ENCODE measurements around the gene ZBTB8OS.
"Not testable (repeated sequence)": the region's sequence is repeated elsewhere in the genome, so short reads cannot be mapped to it uniquely, and the experiment has no call there.

The ZBTB8OS gene

GRCh38 chr1:32650248-32650751 is at the start of gene ZBTB8OS:
ZBTB8OS (minus strand) TSS chr1:32650550; CDS start chr1:32650529, 21 bp downstream.
- peak; percentile 98 for DNase-seq (ENCODE audit: low spot score)

- not testable (repeated sequence) for DNase-seq (ENCODE audit: low spot score)
These were observed 46.6 kb upstream of the ZBTB8OS start for GRCh38 chr1:32696996-32697395.

GRCh38 chr1:32696041-32696440 is 45.7 kb upstream of the ZBTB8OS start:
- DNase-seq (ENCODE audit: low spot score): no peak

- peak; percentile 82 for DNase-seq (ENCODE audit: low spot score)
These were observed 45.0 kb upstream of the ZBTB8OS start for GRCh38 chr1:32695098-32695904.

GRCh38 chr1:32693455-32694174 is 43.3 kb upstream of the ZBTB8OS start:
- DNase-seq (ENCODE audit: low spot score): no peak

- no peak for DNase-seq (ENCODE audit: low spot score)
These were observed 36.0 kb upstream of the ZBTB8OS start for GRCh38 chr1:32686387-32686786.

GRCh38 chr1:32685498-32685897 is 35.1 kb upstream of the ZBTB8OS start:
- no peak for DNase-seq (ENCODE audit: low spot score)

DNA sequence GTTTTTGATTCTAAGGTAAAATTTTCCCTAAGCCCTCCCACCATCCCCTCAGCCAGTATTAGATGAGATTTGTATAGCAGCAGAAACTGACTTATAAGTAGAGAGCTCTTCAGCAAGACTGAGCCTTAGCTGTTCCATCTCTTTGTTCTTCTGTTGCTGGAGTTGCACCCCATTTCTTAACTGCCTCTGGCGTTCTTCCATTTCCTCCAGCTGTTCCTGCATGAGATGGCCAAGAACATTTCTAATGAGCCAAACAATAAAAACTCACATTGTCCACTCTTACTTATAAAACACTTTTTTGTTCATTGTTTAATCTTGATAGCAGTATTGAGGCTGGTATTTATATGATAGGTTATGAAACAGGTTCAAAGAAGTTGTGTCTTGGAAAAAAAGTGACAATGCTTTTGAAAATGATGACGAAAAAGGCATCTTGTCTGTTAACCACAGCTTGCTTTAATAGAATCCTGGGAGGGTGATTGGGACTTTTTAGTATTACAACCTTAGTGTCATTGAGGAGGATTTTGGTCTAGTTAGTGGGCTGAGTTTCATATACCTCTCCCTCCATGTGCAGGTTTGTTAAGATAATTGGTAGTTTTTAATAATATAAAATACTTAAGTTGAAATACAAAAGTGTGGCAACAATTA is 33.9 kb upstream of the ZBTB8OS start:
- no peak for DNase-seq (ENCODE audit: low spot score)

- DNase-seq (ENCODE audit: low spot score): no peak
These were observed 33.0 kb upstream of the ZBTB8OS start for GRCh38 chr1:32683397-32683796.

DNA sequence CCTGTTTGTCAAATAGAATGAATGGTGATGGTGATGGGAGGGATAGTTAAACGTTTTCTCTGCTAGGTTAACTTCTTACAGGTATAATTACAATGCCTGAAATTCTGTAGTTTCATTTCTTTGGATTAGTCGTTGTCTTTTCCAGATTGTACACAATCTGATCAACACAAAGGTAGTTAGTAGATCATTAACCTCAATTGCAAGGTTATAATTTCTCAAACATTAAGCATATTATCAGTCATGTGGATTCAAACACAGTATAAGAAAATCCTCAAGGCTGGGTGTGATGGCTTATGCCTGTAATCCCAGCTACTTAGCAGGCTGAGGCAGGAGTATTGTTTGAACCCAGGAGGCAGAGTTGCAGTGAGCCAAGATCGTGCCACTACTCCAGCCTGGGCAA is 31.6 kb upstream of the ZBTB8OS start:
- DNase-seq (ENCODE audit: low spot score): no peak

GRCh38 chr1:32681509-32681908 is 31.2 kb upstream of the ZBTB8OS start:
- DNase-seq (ENCODE audit: low spot score): no peak

- no peak for DNase-seq (ENCODE audit: low spot score)
These were observed 30.3 kb upstream of the ZBTB8OS start for GRCh38 chr1:32680642-32681041.

DNA sequence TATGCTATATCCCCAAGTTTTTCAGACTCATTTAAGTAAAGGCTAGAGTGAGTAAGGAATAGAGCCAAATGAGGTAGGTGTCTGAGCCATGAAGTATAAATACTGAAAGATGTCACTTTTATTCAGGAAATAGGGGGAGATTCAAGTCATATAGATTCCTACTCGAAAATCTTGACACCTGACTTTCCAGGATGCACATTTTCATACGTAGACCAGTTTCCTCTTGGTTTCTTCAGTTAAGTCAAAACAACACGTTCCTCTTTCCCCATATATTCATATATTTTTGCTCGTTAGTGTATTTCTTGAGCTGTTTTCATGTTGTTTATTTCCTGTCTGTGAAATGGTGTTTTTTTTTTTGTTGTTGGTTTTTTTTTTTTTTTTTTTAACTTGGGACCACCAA is 29.6 kb upstream of the ZBTB8OS start:
- not testable (repeated sequence) for DNase-seq (ENCODE audit: low spot score)

DNA sequence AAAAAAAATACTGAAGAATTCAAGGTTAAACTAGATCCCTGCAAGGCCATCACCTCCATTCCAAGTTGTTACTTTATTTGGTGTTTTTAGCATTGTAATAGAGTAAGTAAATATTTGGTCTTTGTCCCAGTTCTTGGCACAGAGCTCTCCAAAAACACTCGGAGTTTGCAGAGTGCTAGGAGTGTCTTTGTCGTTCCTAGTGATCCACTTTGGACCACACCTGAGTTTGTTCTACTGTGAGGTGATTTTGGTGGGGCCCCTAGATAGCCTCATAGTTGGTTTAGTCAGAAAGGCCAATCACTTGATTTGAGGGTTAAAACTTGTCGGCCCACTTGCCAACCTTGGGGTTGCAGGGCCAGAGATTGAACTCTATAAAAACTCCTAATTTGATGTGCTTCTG is 26.6 kb upstream of the ZBTB8OS start:
- DNase-seq (ENCODE audit: low spot score): no peak

DNA sequence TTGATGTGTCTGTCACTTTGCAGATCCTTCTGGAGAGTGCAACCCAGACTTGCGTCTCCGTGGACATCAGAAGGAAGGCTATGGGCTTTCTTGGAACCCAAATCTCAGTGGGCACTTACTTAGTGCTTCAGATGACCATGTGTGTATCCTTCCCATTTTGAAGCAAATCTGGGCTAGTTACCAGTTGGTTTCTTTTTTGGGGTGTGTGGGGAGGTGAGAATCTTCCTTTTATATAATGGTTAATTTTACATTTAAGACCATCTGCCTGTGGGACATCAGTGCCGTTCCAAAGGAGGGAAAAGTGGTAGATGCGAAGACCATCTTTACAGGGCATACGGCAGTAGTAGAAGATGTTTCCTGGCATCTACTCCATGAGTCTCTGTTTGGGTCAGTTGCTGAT is 18.4 kb upstream of the ZBTB8OS start:
- DNase-seq (ENCODE audit: low spot score): not testable (repeated sequence)

DNA sequence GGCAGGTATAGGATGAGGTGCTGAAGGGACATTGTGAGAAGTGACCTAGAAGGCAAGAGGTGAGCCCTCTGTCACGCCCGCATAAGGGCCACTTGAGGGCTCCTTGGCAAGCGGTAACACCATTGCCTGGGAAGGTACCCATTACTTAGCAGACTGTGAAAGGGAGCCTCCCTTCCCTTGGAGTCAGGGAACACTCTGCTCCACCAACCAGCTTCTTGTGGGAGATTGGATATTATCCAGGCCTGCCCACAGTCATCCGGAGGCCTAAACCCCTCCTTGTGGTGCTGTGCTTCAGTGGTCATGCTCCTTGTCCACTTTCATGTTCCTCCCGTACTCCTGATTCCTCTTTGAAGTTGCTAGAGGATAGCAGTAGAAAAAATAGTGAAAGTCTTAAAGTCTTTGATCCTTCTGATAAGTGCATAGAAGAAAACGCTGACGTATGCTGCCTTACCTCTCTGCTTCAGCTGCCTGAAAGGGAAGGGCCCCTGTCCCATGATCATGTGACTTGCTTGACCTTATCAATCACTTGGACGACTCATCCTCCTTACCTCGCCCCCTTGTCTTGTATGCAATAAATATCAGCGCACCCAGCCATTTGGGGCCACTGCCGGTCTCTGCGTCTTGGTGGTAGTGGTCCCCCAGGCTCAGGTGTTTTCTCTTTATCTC is 16.7 kb upstream of the ZBTB8OS start:
- no peak for DNase-seq (ENCODE audit: low spot score)

DNA sequence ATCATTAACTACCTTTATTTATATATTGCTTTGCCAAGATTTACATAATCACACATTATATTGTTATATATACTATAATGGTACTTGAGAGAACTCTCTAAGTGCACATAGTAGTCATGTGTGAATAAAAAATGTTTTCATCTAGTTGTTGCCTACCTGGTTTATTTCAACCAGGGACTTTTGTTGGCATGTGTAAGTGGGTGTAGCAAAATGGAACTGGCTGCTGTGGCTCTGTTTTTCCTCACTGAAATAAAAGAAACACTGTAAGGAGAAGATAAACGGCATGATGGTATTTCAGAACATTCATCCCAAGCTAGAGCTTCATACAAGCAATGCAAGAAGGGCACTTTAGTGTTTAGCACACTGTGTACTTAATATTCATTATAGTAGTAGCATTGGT is 15.6 kb upstream of the ZBTB8OS start:
- DNase-seq (ENCODE audit: low spot score): no peak

DNA sequence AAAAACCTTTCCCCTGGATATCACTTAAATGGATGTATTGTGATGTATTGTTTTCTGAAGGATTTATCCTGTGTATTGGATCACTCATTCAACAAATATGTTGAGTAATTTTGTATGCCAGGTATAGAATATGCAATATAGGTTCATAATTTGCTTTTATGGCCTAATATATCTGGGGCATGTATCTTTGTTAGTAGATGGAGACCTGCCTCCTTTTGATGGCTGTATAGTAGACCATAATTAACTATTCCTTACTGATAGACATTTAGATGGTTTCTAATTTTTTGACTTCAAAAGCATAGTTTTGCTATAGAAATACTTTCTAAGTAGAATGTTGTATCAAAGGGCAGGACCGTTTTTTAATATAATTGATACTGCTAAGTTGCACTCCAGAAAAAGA is 9.2 kb upstream of the ZBTB8OS start:
- DNase-seq (ENCODE audit: low spot score): no peak

- DNase-seq (ENCODE audit: low spot score): no peak
These were observed 2.1 kb upstream of the ZBTB8OS start for GRCh38 chr1:32652244-32652962.

DNA sequence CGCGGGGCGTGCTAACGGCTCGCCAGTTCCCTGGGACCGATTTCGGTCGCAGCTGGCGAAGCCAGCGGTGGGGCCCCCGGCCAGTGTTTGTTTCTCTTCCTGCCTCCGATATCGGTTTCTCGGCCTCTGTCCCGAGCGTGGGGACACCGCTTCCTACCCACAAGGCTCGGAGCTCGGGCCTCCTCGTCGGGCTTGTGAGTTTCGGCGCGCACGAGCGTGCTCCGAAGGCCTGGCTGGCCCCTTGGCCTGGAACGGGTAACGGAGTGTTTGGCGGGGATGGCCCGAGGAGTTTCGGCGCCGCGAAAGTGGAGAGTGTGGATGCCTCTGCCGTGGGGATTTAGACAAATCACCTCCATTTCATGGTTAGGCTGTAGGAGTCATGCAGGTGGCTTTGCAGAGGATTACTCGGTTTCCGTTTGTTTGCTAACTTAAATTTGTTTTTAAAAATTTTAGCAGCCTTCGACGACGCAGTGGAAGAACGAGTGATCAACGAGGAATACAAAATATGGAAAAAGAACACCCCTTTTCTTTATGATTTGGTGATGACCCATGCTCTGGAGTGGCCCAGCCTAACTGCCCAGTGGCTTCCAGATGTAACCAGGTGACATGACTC is 1.2 kb upstream of the ZBTB8OS start:
- peak; percentile 41 for DNase-seq (ENCODE audit: low spot score)
